GM21367 (cell line): ENCODE data around the gene ACCS.

Source experiments
- ATAC-seq: cut with Tn5 transposase; IDR thresholded peaks from one replicate; pipeline ENCODE4 v1.9.1; 2021; ENCODE audit not compliant: unreplicated experiment

The ACCS gene

GRCh38 chr11:44088871-44089270 lies 22.8 kb downstream of the ACCS start:
- no peak for ATAC-seq

GRCh38 chr11:44090539-44090938 lies 24.5 kb downstream of the ACCS start:
- ATAC-seq = no peak

GRCh38 chr11:44094260-44094868 lies 28.3 kb downstream of the ACCS start:
- ATAC-seq = no peak

- peak; percentile 91 for ATAC-seq
These were observed 29.7 kb downstream of the ACCS start, which contains the start of gene EXT2 for GRCh38 chr11:44095506-44096359. EXT2 (plus strand) TSS chr11:44095678; CDS start chr11:44107713, 12,035 bp downstream.

- no peak for ATAC-seq
These were observed 30.5 kb downstream of the ACCS start for GRCh38 chr11:44096360-44097185.

GRCh38 chr11:44097821-44098220 lies 31.8 kb downstream of the ACCS start:
- ATAC-seq = no peak

GRCh38 chr11:44101098-44101497 lies 35.0 kb downstream of the ACCS start:
- no peak for ATAC-seq

GRCh38 chr11:44104481-44105294 lies 38.6 kb downstream of the ACCS start:
- ATAC-seq = no peak

- ATAC-seq = no peak
These were observed 42.2 kb downstream of the ACCS start for GRCh38 chr11:44108260-44108659.

- peak; percentile 96 for ATAC-seq
These were observed 44.2 kb downstream of the ACCS start for GRCh38 chr11:44110231-44110679.

- ATAC-seq = no peak
These were observed 46.2 kb downstream of the ACCS start for GRCh38 chr11:44112091-44112821.

GRCh38 chr11:44113018-44113417 lies 46.9 kb downstream of the ACCS start:
- ATAC-seq = no peak

- no peak for ATAC-seq
These were observed 47.5 kb downstream of the ACCS start for GRCh38 chr11:44113572-44113971.

GRCh38 chr11:44116234-44116830 lies 50.3 kb downstream of the ACCS start:
- ATAC-seq = no peak

GRCh38 chr11:44120169-44120568 lies 54.1 kb downstream of the ACCS start:
- ATAC-seq = no peak

- ATAC-seq = no peak
These were observed 59.5 kb downstream of the ACCS start for GRCh38 chr11:44125598-44125997.

GRCh38 chr11:44126304-44126703 lies 60.2 kb downstream of the ACCS start:
- ATAC-seq = no peak

GRCh38 chr11:44127130-44127529 lies 61.1 kb downstream of the ACCS start:
- ATAC-seq = no peak

GRCh38 chr11:44128729-44129128 lies 62.7 kb downstream of the ACCS start:
- no peak for ATAC-seq
